Small intestine (tissue), 7 donors: ENCODE data around the gene EGFR. TPM values are rescaled to one million over a fixed set of nuclear protein-coding genes. Genes with fewer than 3 reads are reported as not detected.

Source experiments
- DNase-seq, 2 donors: peaks; one replicate each; pipeline versions ENCODE4 v3.0.0 to v3.0.0-alpha.2; 2013
- FAIRE-seq: peaks from 2 replicates; lab custom pipeline; 2012; peaks lifted over from hg19 to GRCh38; lab: Jason Lieb, UNC
- H3K27ac ChIP-seq, 3 donors: one replicate each; pipeline ENCODE4 v1.5.1; 2013; ENCODE audit warnings: low read length in 2 of 3, mild to moderate bottlenecking in 2 of 3, control low read depth in 1 of 3, inconsistent platforms in 1 of 3, low read depth in 1 of 3, moderate library complexity in 1 of 3
- H3K27me3 ChIP-seq, 3 donors: one replicate each; pipeline ENCODE4 v1.6.1; 2013; ENCODE audit warnings: low read length in 3 of 3, inconsistent platforms in 1 of 3; ENCODE audit not compliant: control insufficient read depth in 3 of 3, insufficient read depth in 3 of 3
- H3K36me3 ChIP-seq, 3 donors: one replicate each; pipeline ENCODE4 v1.6.1; 2013; ENCODE audit warnings: low read length in 3 of 3, inconsistent platforms in 1 of 3, low read depth in 1 of 3, mild to moderate bottlenecking in 1 of 3, moderate library complexity in 1 of 3; ENCODE audit not compliant: control insufficient read depth in 3 of 3, insufficient read depth in 2 of 3
- H3K4me1 ChIP-seq, 3 donors: one replicate each; pipeline ENCODE4 v1.6.1; 2013; ENCODE audit warnings: low read length in 2 of 3, inconsistent platforms in 1 of 3, low read depth in 1 of 3, mild to moderate bottlenecking in 1 of 3, moderate library complexity in 1 of 3; ENCODE audit not compliant: control insufficient read depth in 3 of 3, insufficient read depth in 2 of 3
- H3K4me3 ChIP-seq, 3 donors: one replicate each; pipeline ENCODE4 v1.5.1; 2013; ENCODE audit warnings: low read length in 3 of 3, control low read depth in 1 of 3, inconsistent platforms in 1 of 3, low read depth in 1 of 3, mild to moderate bottlenecking in 1 of 3, moderate library complexity in 1 of 3
- H3K9me3 ChIP-seq, 2 donors: one replicate each; pipeline ENCODE4 v1.6.1; 2013; ENCODE audit warnings: low read depth in 1 of 2, low read length in 1 of 2; ENCODE audit not compliant: control insufficient read depth in 2 of 2, insufficient read depth in 1 of 2
- WGBS, 3 donors: extraction: QIAGEN DNeasy Blood & Tissue Kit; methylation state at CpG; one replicate each; pipeline ENCODE4 v1.1.7; 2013; 5-methylcytosine and 5-hydroxymethylcytosine counted together
- polyA plus RNA-seq, 4 donors: library from polyadenylated mRNA; stranded (reverse) in 3 of 4; unstranded in 1 of 4; fragments of 200-250 nt in 3 of 4; fragments of 120-200 nt in 1 of 4; gene quantifications; one replicate each; pipeline versions ENCODE4 v1.2.1 to v1.2.3, GENCODE V29; 2013
- donor health status: healthy with polysubstance abuse.
- donor health status: control.
- donor health status: control.
- donor health status: Bipolar disorder and iron deficiency.
- donor health status: healthy.

Gene EGFR
- polyA plus RNA-seq, 4 donors: 2.2 to 30.5 (median 6.0) TPM

GRCh38 chr7:55231736-55232280, 213.0 kb downstream of the EGFR start:
- no peaks in the 10 kb centered on the region for H3K4me1 ChIP-seq
- no peak for FAIRE-seq
- H3K4me3 ChIP-seq: no peak overlapping the region
- no peaks in the 10 kb centered on the region for H3K36me3 ChIP-seq
- H3K27me3 ChIP-seq: no peaks in the 10 kb centered on the region
- H3K27ac ChIP-seq: no peak overlapping the region
- no peaks in the 10 kb centered on the region for H3K9me3 ChIP-seq
- WGBS, 3 donors: 83 to 94% (median 88%) methylated on average over 7 of the region's 7 CpGs
- no peak for DNase-seq

DNA sequence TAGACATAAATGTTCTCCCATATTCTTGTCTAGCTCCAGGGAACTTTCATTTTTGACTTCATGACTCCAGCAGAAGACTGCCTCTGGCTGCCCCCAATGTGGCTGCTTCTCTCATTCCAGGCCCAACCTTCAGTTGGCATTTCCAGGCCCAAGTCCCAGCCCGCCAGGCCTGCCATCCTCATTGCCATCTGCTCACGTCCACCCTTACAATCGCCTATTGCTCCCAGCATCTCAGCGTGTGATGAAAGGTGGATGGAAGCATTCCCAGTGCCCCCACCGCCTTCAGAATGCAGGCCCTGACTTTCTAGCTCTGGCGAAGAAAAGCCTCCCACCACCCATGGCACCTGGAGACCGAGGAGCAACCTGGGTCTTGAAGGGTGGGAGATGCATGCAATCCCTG, 214.2 kb downstream of the EGFR start:
- 86 to 94% (median 86%) methylated on average over 7 of the region's 7 CpGs for WGBS, 3 donors
- H3K9me3 ChIP-seq: no peaks in the 10 kb centered on the region
- FAIRE-seq: no peak

DNA sequence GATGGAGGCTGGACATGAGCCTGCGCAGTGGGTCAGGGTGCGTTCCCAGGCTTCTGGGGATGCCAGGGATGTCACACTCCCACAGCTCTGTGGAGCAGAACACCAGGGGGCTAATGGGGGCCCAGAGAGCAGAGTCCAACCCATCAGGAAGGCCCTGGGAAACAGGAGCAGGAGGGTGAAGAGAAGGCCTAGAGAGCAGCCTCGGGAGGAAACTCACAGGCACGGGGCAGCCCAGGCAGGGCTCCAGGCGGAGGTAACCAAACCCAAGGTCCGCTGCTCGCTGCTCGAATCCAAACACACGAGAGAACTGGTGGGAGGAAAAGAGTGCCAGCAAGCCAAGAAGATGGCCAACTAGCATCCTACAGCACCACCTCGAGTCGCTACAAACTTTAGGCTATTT, 215.6 kb downstream of the EGFR start:
- no peak for FAIRE-seq
- no peak for DNase-seq
- Histone ChIP-seq H3K27ac (no peak overlapping the region), H3K4me3 (no peak overlapping the region), H3K27me3 (no peaks in the 10 kb centered on the region), H3K36me3 (no peaks in the 10 kb centered on the region), H3K9me3 (no peaks in the 10 kb centered on the region), H3K4me1 (no peaks in the 10 kb centered on the region)
- WGBS, 3 donors: 86 to 90% (median 87%) methylated on average over 11 of the region's 11 CpGs

More for the DNA sequence above, 214.2 kb downstream of the EGFR start:
- no peaks in the 10 kb centered on the region for H3K27me3 ChIP-seq
- H3K27ac ChIP-seq: no peak overlapping the region
- DNase-seq: no peak
- H3K4me3 ChIP-seq: no peak overlapping the region
- no peaks in the 10 kb centered on the region for H3K4me1 ChIP-seq
- H3K36me3 ChIP-seq: no peaks in the 10 kb centered on the region

DNA sequence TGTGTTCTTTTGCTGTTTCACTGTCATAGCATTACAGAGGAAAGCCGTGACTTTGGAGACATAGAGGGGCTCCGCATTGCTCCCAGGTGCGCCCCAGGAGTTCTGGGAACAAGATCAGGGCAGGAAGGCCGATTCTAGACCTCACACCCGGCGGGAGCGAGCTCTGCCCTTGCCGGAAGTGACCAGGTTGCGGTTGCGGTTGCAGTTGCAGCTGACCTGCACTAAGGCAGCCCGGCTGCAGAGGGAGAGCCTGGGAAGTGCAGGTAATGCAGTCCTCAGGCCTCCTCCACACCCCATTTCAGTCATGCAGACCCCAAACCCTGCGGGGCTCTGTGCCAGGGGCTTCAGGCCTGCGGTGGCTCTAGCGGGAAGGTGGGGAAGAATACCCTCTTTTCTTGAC, 216.3 kb downstream of the EGFR start:
- DNase-seq (no peak), FAIRE-seq (no peak)
- H3K4me1 ChIP-seq: no peaks in the 10 kb centered on the region
- no peaks in the 10 kb centered on the region for H3K9me3 ChIP-seq
- WGBS, 3 donors: 90 to 93% (median 91%) methylated on average over 14 of the region's 14 CpGs
- no peaks in the 10 kb centered on the region for H3K36me3 ChIP-seq
- no peaks in the 10 kb centered on the region for H3K27me3 ChIP-seq
- H3K27ac ChIP-seq: no peak overlapping the region
- H3K4me3 ChIP-seq: no peak overlapping the region

- DNase-seq: no peak
- H3K4me1 ChIP-seq: no peaks in the 10 kb centered on the region
- H3K4me3 ChIP-seq: no peak overlapping the region
- H3K36me3 ChIP-seq: no peaks in the 10 kb centered on the region
- no peaks in the 10 kb centered on the region for H3K9me3 ChIP-seq
- no peak for FAIRE-seq
- H3K27me3 ChIP-seq: no peaks in the 10 kb centered on the region
- H3K27ac ChIP-seq: no peak overlapping the region
- WGBS, 3 donors: 75 to 89% (median 81%) methylated on average over 6 of the region's 6 CpGs
Observed at GRCh38 chr7:55235801-55236200, 217.0 kb downstream of the EGFR start.

GRCh38 chr7:55236476-55236875, 217.7 kb downstream of the EGFR start:
- Histone ChIP-seq H3K4me1 (peaks cover 0 to 3% (median 0%) of the 10 kb centered on the region in 3 donors), H3K27me3 (no peaks in the 10 kb centered on the region), H3K36me3 (no peaks in the 10 kb centered on the region), H3K27ac (no peak overlapping the region), H3K9me3 (no peaks in the 10 kb centered on the region), H3K4me3 (no peak overlapping the region)
- DNase-seq (no peak), FAIRE-seq (no peak)
- WGBS, 3 donors: 28 to 54% (median 45%) methylated on average over 8 of the region's 8 CpGs

DNA sequence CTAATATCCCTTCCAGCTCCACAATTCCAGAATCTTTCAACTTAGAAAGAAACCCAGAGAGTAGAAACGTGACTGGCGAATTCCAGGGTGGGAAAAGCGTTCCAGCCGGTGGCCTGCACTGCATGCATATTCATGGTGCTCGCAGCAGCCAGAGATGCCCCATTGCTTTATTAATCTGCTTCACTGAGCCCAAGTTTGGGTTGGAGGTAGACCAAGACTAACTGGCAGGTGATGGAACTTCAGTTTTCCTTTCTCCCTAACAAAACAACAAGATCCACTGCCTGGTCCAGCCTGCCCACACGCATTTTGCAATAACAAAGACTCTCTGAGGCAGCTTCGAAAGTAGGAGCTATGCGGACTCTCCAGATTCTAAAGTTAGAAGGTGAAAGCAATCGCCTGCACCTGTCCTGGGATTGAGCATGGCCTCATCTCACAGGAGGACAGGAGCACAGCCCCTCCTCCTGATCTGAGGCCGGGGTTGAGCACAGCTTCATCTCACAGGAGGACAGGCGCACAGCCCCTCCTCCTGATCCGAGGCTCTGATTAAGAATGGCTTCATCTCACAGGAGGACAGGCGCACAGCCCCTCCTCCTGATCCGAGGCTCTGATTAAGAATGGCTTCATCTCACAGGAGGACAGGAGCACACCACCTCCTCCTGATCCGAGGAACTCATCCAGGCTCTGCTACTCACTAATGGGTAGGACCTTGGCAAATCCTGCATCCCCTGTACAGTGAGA, 218.5 kb downstream of the EGFR start:
- Histone ChIP-seq H3K4me1 (peaks cover 0 to 4% (median 0%) of the 10 kb centered on the region in 3 donors), H3K27ac (no peak overlapping the region), H3K36me3 (no peaks in the 10 kb centered on the region), H3K27me3 (no peaks in the 10 kb centered on the region), H3K9me3 (no peaks in the 10 kb centered on the region), H3K4me3 (no peak overlapping the region)
- DNase-seq: no peak
- FAIRE-seq: no peak
- 80 to 87% (median 83%) methylated on average over 14 to 15 of the region's 15 CpGs for WGBS, 3 donors

DNA sequence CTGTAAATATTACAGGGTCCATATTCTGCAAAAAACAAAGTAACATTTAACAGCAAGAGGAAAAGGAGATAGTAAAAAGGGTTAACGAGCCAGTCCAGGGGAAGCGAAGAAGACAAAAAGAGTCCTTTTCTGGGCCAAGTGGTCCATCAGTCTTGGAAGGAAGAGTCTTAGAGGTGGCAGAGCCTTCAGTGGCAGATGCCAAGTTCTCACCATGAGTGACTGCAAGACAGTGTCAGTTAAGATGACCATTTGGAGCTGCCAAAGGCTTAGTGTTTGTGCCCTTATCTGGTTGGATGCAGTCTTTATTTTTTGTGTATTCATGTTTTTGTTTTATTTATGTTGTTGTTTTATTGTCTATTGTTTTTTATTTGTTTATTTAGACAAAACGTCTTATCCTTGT, 220.6 kb downstream of the EGFR start:
- WGBS, 3 donors: 73 to 75% (median 74%) methylated on average over 3 of the region's 3 CpGs
- no peak overlapping the region for H3K4me3 ChIP-seq
- FAIRE-seq: no peak
- H3K36me3 ChIP-seq: no peaks in the 10 kb centered on the region
- H3K27ac ChIP-seq: no peak overlapping the region
- no peaks in the 10 kb centered on the region for H3K27me3 ChIP-seq
- DNase-seq: no peak
- no peaks in the 10 kb centered on the region for H3K9me3 ChIP-seq
- peaks cover 0 to 5% (median 0%) of the 10 kb centered on the region in 3 donors for H3K4me1 ChIP-seq
